ENCODE measurements around the gene CALN1.
"Not testable (repeated sequence)": the region's sequence is repeated elsewhere in the genome, so short reads cannot be mapped to it uniquely, and the experiment has no call there.

Gene CALN1

GRCh38 chr7:72078301-72078700, 333.8 kb downstream of the CALN1 start:
- no peak for DNase-seq (ENCODE audit: extremely low read depth, low read depth)
- TF ChIP-seq CTCF (IDR thresholded peaks at IDR 0.05; ENCODE audit: low read depth, low read length) = no peak

DNA sequence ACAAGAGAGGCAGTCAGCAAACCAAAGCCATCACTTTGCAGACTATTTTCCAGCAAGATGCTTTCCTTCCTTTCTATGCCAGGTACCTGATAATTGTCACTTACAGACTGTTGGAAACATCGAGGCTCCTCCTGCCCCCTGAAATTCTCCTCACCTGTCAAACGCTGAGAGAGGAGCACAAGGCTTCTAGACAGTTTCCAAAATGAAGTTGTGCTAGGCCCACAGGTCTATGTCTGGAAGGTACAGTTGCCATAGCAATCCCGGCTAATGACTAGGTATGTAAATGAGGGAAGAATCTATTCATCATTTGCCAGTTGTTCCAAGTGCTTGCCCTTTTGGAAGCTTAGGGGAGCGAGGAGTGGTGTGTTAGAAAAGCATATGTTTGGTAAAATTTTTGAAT, 334.4 kb downstream of the CALN1 start:
- TF ChIP-seq CTCF (IDR thresholded peaks at IDR 0.05; ENCODE audit: low read depth, low read length) = no peak
- DNase-seq (ENCODE audit: extremely low read depth, low read depth) = no peak

DNA sequence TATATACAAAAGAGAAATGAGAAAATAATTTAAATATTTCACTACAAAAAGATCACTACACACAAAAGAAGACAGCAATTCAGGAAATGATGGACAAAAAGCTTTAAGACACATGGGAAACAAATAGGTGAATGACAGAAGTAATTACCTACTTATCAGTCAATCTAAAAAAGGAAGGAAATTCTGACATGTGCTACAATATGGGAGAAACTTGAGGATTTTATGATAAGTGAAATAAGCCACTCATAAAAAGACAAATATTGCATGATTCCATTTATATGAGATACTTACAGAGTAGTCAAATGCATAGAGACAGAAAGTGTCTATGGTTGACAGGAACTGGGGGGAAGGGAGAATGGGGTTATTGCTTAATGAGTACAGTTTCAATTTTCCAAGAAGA, 339.2 kb downstream of the CALN1 start:
- TF ChIP-seq CTCF (IDR thresholded peaks at IDR 0.05; ENCODE audit: low read depth, low read length) = no peak

DNA sequence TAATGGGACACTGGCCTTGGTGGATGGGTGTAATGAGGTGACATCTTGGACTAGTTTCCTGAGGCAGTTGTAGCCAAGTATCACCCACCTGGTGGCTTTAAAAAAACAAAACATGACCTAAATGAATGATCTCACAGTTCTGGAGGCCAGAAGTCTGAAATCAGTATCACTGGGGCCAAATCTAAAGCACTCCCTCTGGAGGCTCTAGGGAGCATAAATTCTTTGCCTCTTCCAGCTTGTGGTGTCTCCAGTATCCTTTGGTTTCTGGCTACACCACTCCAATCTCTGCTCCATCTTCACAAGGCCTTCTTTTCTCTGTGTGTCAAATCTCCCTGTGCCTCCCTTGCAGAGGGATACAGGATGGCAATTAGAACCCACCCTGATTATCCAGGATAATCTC, 342.9 kb downstream of the CALN1 start:
- no peak for DNase-seq (ENCODE audit: extremely low read depth, low read depth)
- TF ChIP-seq CTCF (IDR thresholded peaks at IDR 0.05; ENCODE audit: low read depth, low read length) = no peak

More for the DNA sequence above, 339.2 kb downstream of the CALN1 start:
- DNase-seq (ENCODE audit: extremely low read depth, low read depth) = no peak

- not testable (repeated sequence) for DNase-seq (ENCODE audit: extremely low read depth, low read depth)
These were observed 346.4 kb downstream of the CALN1 start for GRCh38 chr7:72065764-72066163.

DNA sequence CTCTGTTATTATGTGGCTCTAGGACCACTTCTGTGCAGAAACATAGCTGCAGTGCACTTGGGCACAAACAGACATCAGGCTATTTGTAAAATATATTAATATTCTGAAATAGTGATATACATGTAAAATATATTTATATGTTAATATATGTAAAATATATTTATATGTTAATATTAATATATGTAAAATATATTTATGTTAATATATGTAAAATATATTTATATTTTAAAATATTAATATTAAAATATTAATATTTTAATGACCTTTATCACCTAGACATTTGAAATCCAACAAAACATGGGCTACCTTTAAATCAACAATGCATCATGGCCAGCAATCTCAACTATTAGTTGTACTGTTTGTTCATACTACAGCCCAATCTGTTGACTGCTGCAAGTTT, 347.2 kb downstream of the CALN1 start:
- no peak for DNase-seq (ENCODE audit: extremely low read depth, low read depth)
- no peak for TF ChIP-seq CTCF (IDR thresholded peaks at IDR 0.05; ENCODE audit: low read depth, low read length)

DNA sequence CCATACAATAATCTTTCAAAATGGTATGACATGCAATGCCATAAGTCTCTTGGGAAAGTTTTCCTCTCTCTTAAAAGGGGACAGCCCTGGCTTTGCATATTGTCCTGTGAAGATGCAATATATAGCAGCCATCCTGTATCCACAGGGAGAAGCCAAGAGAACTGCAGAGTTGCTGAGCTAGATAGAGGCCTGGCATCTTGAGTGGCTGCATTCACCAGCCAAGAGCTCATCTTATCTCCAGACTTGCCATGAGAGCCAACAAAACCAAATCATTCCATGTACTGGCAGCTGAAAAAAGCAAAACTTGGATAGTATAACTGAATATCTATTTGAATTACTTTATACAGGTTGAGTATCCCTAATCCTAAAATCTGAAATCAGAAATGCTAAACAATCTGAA, 348.8 kb downstream of the CALN1 start:
- DNase-seq (ENCODE audit: extremely low read depth, low read depth) = no peak

More for the DNA sequence above, 348.8 kb downstream of the CALN1 start:
- no peak for TF ChIP-seq CTCF (IDR thresholded peaks at IDR 0.05; ENCODE audit: low read depth, low read length)
